Endothelial cell (in vitro differentiated cells): ENCODE data around the gene IFT43. TPM values are rescaled to one million over a fixed set of nuclear protein-coding genes. Genes with fewer than 3 reads are reported as not detected.
A peak's percentile ranks its signal among the peaks of the same experiment; 100 is the strongest.

Experiments used
- DNase-seq: peaks from one replicate; pipeline ENCODE4 v3.0.0; 2021; ENCODE audit warnings: low spot score
- H3K27ac Mint-ChIP-seq: one replicate; pipeline ENCODE4 v1.8.0; 2021; ENCODE audit warnings: mixed read lengths, inconsistent platforms; ENCODE audit not compliant: unreplicated experiment
- H3K27me3 Mint-ChIP-seq: one replicate; pipeline ENCODE4 v1.8.0; 2021; ENCODE audit warnings: mild to moderate bottlenecking, moderate library complexity, mixed read lengths, inconsistent platforms; ENCODE audit not compliant: unreplicated experiment
- H3K36me3 Mint-ChIP-seq: one replicate; pipeline ENCODE4 v1.8.0; 2021; ENCODE audit warnings: mild to moderate bottlenecking, low read depth, mixed read lengths, inconsistent platforms; ENCODE audit not compliant: unreplicated experiment
- H3K4me1 Mint-ChIP-seq: one replicate; pipeline ENCODE4 v1.8.0; 2021; ENCODE audit warnings: mild to moderate bottlenecking, mixed read lengths, inconsistent platforms; ENCODE audit not compliant: unreplicated experiment
- H3K4me3 Mint-ChIP-seq: one replicate; pipeline ENCODE4 v1.8.0; 2021; ENCODE audit warnings: mild to moderate bottlenecking, mixed read lengths, inconsistent platforms; ENCODE audit not compliant: unreplicated experiment
- H3K9me3 Mint-ChIP-seq: one replicate; pipeline ENCODE4 v1.8.0; 2021; ENCODE audit warnings: mixed read lengths, inconsistent platforms; ENCODE audit not compliant: unreplicated experiment
- total RNA-seq: library from RNA; stranded (reverse); fragmentation: NEBNext Ultra II Directional; extraction: Animal tissue kit (Norgen Biotek cat#: 25700); gene quantifications from one replicate; pipeline ENCODE4 v1.2.1, GENCODE V29; 2021; ENCODE audit not compliant: unreplicated experiment
- TF ChIP-seq, protein P1 (sequence below): fragments of 200-600 bp; sonication (generic); IDR thresholded peaks from one replicate; pipeline ENCODE4 v1.5.0; 2021; ENCODE audit warnings: antibody characterized with exemption; ENCODE audit not compliant: unreplicated experiment

Gene IFT43
- total RNA-seq, 1 donor from 2014 or later = 22.8 TPM

DNA sequence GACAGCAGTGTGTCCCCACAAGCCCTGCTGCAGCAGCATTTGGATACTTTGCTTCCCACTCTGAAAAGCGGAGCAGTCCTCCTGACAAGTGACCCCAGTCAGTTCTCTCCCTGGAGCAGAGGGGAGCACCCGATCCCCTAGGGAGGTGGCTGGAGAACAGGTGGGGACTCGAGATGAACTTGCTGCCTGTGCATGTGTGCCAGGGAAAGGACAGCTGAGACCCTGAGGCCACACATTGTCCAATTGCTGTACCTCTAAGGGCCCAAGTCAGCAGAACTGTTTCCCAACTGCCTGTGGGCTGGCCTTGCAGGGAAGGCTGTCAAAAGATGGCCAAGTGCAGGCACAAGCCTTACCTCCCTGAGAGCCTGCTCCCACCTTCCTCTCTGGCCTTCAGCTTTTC is 55.1 kb downstream of the IFT43 start:
- TF ChIP-seq, protein P1, sequence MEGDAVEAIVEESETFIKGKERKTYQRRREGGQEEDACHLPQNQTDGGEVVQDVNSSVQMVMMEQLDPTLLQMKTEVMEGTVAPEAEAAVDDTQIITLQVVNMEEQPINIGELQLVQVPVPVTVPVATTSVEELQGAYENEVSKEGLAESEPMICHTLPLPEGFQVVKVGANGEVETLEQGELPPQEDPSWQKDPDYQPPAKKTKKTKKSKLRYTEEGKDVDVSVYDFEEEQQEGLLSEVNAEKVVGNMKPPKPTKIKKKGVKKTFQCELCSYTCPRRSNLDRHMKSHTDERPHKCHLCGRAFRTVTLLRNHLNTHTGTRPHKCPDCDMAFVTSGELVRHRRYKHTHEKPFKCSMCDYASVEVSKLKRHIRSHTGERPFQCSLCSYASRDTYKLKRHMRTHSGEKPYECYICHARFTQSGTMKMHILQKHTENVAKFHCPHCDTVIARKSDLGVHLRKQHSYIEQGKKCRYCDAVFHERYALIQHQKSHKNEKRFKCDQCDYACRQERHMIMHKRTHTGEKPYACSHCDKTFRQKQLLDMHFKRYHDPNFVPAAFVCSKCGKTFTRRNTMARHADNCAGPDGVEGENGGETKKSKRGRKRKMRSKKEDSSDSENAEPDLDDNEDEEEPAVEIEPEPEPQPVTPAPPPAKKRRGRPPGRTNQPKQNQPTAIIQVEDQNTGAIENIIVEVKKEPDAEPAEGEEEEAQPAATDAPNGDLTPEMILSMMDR = no peak
- Mint-ChIP-seq H3K4me1 (no peaks in the 10 kb centered on the region), H3K27ac (no peak overlapping the region), H3K36me3 (no peaks in the 10 kb centered on the region), H3K9me3 (no peaks in the 10 kb centered on the region), H3K27me3 (no peaks in the 10 kb centered on the region), H3K4me3 (no peak overlapping the region)
- no peak for DNase-seq

DNA sequence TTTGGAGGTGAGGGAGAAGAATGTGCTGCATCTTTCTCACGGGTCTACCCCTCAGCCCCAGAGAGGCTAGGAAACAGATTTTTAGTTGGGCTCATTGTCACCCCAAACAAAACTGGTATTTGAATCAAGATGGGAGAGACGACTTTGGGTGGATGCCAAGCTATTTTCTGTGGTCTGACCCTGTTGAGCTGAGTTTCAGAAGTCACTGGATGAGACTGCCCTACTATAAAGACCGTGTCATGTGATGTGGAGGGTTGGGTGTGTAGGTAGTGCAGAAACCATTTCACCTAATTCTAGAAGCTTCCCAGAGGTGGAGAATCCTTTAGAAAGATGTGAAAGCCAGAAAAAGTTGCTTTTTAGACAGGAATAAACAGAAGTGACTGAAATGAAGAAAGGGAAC is 60.2 kb downstream of the IFT43 start:
- no peak for DNase-seq
- H3K36me3 Mint-ChIP-seq = no peaks in the 10 kb centered on the region
- H3K27me3 Mint-ChIP-seq = no peaks in the 10 kb centered on the region
- no peak overlapping the region for H3K27ac Mint-ChIP-seq
- H3K4me1 Mint-ChIP-seq = peaks cover 7% of the 10 kb centered on the region
- H3K9me3 Mint-ChIP-seq = no peaks in the 10 kb centered on the region
- H3K4me3 Mint-ChIP-seq = no peak overlapping the region
- TF ChIP-seq, protein P1 = no peak

DNA sequence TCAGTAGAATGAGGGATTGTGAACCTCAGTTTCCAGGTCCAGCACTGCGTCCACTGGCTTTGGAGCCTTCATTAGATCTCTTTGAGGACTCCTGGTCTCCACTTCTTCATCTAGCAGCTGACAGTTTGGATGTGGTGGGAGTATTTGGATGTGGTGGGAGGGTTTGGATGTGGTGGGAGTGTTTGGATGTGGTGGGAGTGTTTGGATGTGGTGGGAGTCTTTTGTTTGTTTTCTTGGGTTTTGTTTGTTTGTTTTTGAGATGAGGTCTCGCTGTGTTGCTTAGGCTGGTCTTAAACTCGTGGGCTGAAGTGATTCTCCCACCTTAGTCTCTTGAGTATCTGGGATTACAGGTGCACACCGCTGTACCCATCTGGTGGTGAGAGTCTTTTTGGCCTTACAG is 64.7 kb downstream of the IFT43 start:
- Mint-ChIP-seq H3K9me3 (no peaks in the 10 kb centered on the region), H3K27me3 (no peaks in the 10 kb centered on the region), H3K36me3 (no peaks in the 10 kb centered on the region), H3K4me3 (no peak overlapping the region), H3K4me1 (peaks cover 7% of the 10 kb centered on the region), H3K27ac (no peak overlapping the region)
- no peak for DNase-seq
- TF ChIP-seq, protein P1 = no peak

- Mint-ChIP-seq H3K36me3 (no peaks in the 10 kb centered on the region), H3K4me1 (peaks cover 7% of the 10 kb centered on the region), H3K4me3 (no peak overlapping the region), H3K27me3 (no peaks in the 10 kb centered on the region), H3K9me3 (no peaks in the 10 kb centered on the region), H3K27ac (no peak overlapping the region)
- TF ChIP-seq, protein P1 = peak; percentile 93
- DNase-seq = peak; percentile 72
Measured at GRCh38 chr14:76050797-76051392, 65.3 kb downstream of the IFT43 start.

DNA sequence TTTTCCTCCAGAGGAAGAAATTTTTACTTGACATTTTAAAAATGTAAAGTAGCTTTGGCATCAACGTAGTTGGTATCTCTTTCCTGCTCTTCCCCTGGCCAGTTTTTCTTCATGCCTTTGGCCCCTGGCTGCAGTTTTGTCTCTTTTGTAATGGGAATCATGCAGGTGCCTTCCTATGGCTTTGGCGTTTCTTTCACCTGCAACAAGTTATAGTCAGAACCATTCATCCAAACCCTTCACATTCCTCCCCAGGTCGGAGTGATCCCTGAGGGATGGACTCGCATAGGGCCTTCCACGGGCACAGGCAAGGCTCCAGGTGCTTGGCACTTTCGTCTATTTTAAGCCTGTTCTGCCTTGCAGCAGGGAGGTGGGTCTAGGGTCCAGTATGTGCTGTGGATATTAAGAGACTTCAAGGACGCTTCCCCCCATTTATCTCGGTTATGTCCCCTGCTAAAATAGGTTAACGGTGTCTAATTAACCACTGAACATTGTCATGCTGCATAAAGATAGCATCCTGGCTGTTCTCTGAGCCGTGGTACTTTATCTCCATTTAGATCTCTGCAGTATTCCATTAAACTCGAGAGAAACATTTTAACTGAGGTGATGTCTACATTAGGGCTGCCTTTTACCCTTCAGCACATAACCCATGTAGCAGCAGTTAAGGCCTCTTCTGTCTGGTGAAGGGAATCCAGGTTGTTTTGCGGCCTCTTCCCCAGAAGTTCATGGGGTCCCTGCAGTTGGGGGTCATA is 66.3 kb downstream of the IFT43 start:
- Mint-ChIP-seq H3K9me3 (no peaks in the 10 kb centered on the region), H3K4me1 (peaks cover 7% of the 10 kb centered on the region), H3K4me3 (no peak overlapping the region), H3K36me3 (no peaks in the 10 kb centered on the region), H3K27ac (no peak overlapping the region), H3K27me3 (no peaks in the 10 kb centered on the region)
- DNase-seq = no peak
- TF ChIP-seq, protein P1 = no peak
